OCI-LY1 (cell line): Measurements from ENCODE around the gene RALGAPB.

Experiments used
- H2AFZ ChIP-seq: fragments of 200-600 bp; sonication (generic), shearing (Covaris generic); 2 replicates; pipeline ENCODE4 v1.6.0; 2014; ENCODE audit warnings: antibody characterized with exemption, mild to moderate bottlenecking, low read length
- H3F3A ChIP-seq: fragments of 200-600 bp; sonication (generic), shearing (Covaris generic); 2 replicates; pipeline ENCODE4 v1.6.0; 2014; ENCODE audit warnings: mild to moderate bottlenecking, antibody characterized with exemption, low read length, moderate library complexity; ENCODE audit not compliant: insufficient read depth
- H3K27ac ChIP-seq: fragments of 200-600 bp; sonication (generic); 2 replicates; pipeline ENCODE4 v1.5.1; 2014; ENCODE audit warnings: low read length, mixed run types, mild to moderate bottlenecking, low read depth; ENCODE audit not compliant: poor library complexity, severe bottlenecking
- H3K27me3 ChIP-seq: fragments of 200-600 bp; sonication (generic); 2 replicates; pipeline ENCODE4 v1.6.0; 2014; ENCODE audit warnings: antibody characterized with exemption, mild to moderate bottlenecking, low read length, moderate library complexity; ENCODE audit not compliant: insufficient read depth
- H3K36me3 ChIP-seq: fragments of 200-600 bp; sonication (generic); 2 replicates; pipeline ENCODE4 v1.6.1; 2014; ENCODE audit warnings: mild to moderate bottlenecking, antibody characterized with exemption, low read length, moderate library complexity, mixed read lengths; ENCODE audit not compliant: insufficient read depth
- H3K4me1 ChIP-seq: fragments of 200-600 bp; sonication (generic); 2 replicates; pipeline ENCODE4 v1.5.1; 2014; ENCODE audit warnings: mild to moderate bottlenecking, low read length, moderate library complexity; ENCODE audit not compliant: insufficient read depth, severe bottlenecking
- H3K4me2 ChIP-seq: fragments of 200-600 bp; sonication (generic), shearing (Covaris generic); 2 replicates; pipeline ENCODE4 v1.6.1; 2014; ENCODE audit warnings: low read length
- H3K4me3 ChIP-seq: fragments of 200-600 bp; sonication (generic); 2 replicates; pipeline ENCODE4 v1.5.1; 2014; ENCODE audit warnings: low read length, low read depth, mild to moderate bottlenecking, mixed read lengths; ENCODE audit not compliant: poor library complexity, severe bottlenecking
- H3K79me2 ChIP-seq: fragments of 200-600 bp; shearing (Covaris generic); 2 replicates; pipeline ENCODE4 v1.6.1; 2016; ENCODE audit warnings: mixed run types, low read length, mixed read lengths; ENCODE audit not compliant: insufficient read depth
- H3K9ac ChIP-seq: fragments of 200-600 bp; sonication (generic), shearing (Covaris generic); 2 replicates; pipeline ENCODE4 v1.6.1; 2014; ENCODE audit warnings: mild to moderate bottlenecking, low read length, mixed read lengths
- H3K9me2 ChIP-seq: fragments of 200-600 bp; sonication (generic), shearing (Covaris generic); 2 replicates; pipeline ENCODE4 v1.6.1; 2014; ENCODE audit warnings: low read depth, mild to moderate bottlenecking, low read length, mixed read lengths
- H3K9me3 ChIP-seq: fragments of 200-600 bp; shearing (Covaris generic); 2 replicates; pipeline ENCODE4 v1.6.1; 2014; ENCODE audit warnings: low read length, mixed read lengths
- H4K20me1 ChIP-seq: fragments of 200-600 bp; sonication (generic), shearing (Covaris generic); 2 replicates; pipeline ENCODE4 v1.6.0; 2016; ENCODE audit warnings: mild to moderate bottlenecking, low read length; ENCODE audit not compliant: insufficient read depth
- EZH2 ChIP-seq: fragments of 200-600 bp; sonication (generic), shearing (Covaris generic); IDR thresholded peaks from 2 replicates; pipeline ENCODE4 v1.8.0; 2017; ENCODE audit warnings: borderline replicate concordance, mixed run types, mild to moderate bottlenecking, antibody characterized with exemption, low read length, moderate library complexity, mixed read lengths
- TF ChIP-seq, protein P1 (sequence below): fragments of 200-600 bp; sonication (generic), shearing (Covaris generic); IDR thresholded peaks from 2 replicates; pipeline ENCODE4 v1.5.1; 2017; ENCODE audit warnings: mild to moderate bottlenecking, antibody characterized with exemption, low read length, moderate library complexity, mixed read lengths

RALGAPB gene

GRCh38 chr20:38543014-38543906 is 70.6 kb downstream of the RALGAPB start:
- Histone ChIP-seq H3K9me3 (no peaks in the 10 kb centered on the region), H3K36me3 (peaks cover 87% of the 10 kb centered on the region), H4K20me1 (no peaks in the 10 kb centered on the region), H3K9ac (no peak overlapping the region), H3K79me2 (no peaks in the 10 kb centered on the region), H3F3A (no peaks in the 10 kb centered on the region), H3K4me3 (no peak overlapping the region), H3K4me1 (no peaks in the 10 kb centered on the region), H3K4me2 (no peak overlapping the region), H3K9me2 (no peaks in the 10 kb centered on the region), H3K27ac (no peak overlapping the region), H3K27me3 (no peaks in the 10 kb centered on the region), H2AFZ (no peak overlapping the region)
- TF ChIP-seq EZH2, result no peak
- TF ChIP-seq, protein P1, sequence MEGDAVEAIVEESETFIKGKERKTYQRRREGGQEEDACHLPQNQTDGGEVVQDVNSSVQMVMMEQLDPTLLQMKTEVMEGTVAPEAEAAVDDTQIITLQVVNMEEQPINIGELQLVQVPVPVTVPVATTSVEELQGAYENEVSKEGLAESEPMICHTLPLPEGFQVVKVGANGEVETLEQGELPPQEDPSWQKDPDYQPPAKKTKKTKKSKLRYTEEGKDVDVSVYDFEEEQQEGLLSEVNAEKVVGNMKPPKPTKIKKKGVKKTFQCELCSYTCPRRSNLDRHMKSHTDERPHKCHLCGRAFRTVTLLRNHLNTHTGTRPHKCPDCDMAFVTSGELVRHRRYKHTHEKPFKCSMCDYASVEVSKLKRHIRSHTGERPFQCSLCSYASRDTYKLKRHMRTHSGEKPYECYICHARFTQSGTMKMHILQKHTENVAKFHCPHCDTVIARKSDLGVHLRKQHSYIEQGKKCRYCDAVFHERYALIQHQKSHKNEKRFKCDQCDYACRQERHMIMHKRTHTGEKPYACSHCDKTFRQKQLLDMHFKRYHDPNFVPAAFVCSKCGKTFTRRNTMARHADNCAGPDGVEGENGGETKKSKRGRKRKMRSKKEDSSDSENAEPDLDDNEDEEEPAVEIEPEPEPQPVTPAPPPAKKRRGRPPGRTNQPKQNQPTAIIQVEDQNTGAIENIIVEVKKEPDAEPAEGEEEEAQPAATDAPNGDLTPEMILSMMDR, result no peak

DNA sequence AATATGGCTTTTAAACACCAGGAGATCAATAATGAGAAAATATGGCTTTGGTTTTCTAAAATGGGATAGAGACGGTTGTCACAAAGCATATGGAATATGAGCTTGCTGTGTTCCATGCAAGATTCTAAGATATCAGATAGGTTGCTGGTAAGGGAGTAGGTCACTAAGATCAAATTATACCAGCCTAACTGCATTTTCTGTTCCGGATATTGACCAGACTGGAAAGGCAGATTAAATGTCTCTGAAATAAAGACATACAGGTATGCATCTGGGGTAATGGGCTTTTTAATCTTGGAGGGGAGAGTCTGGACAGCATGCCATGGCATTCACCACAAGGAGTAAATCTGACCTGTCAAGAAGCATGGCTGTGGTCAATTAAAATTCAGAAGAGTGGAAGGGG is 73.1 kb downstream of the RALGAPB start:
- H3K79me2 ChIP-seq, result no peaks in the 10 kb centered on the region
- no peak overlapping the region for H2AFZ ChIP-seq
- H3K9ac ChIP-seq, result no peak overlapping the region
- H3K9me2 ChIP-seq, result no peaks in the 10 kb centered on the region
- no peak for TF ChIP-seq EZH2
- TF ChIP-seq, protein P1, result no peak
- no peaks in the 10 kb centered on the region for H3K4me1 ChIP-seq
- H3K4me3 ChIP-seq, result no peak overlapping the region
- peaks cover 83% of the 10 kb centered on the region for H3K36me3 ChIP-seq
- no peak overlapping the region for H3K4me2 ChIP-seq
- no peaks in the 10 kb centered on the region for H4K20me1 ChIP-seq
- no peaks in the 10 kb centered on the region for H3K9me3 ChIP-seq
- no peaks in the 10 kb centered on the region for H3K27me3 ChIP-seq
- no peaks in the 10 kb centered on the region for H3F3A ChIP-seq
- no peak overlapping the region for H3K27ac ChIP-seq

DNA sequence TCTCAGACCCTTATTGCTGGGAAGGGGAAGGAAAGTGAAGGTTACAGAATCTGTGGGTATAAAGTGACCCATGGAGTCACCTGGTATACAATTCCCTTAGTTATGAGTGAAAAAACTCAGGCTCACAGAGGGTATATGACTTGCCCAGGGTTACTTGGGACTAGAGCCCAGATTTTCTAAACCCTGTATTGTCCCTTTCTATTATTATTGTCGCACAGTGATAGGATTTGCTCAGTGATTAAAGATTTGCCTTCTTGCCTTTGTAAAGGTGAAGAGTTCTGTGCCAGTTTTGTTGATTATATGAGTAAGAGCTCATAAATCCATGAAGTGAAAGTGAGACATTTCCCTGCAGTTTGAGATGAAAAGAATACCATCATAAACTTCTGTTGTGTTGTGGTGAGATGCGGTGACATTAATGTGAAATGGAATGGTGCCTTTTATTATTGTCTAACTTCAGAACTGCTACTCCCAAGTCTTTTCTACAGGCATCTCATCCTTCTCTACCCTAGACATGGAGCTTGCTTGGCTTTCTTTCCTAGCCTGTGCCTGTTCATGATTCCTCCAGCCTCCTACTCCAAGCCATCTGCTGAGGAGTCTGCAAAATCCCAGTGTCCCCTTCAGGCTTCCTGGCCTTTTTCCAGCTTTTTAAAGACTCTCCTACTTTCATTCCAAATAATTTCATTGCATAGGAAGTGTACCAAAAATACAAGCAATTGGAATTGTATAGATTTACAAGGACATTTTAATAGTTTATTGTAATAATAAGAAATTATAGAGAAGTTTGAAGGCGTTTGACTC is 74.8 kb downstream of the RALGAPB start:
- Histone ChIP-seq H3K27ac (no peak overlapping the region), H3K79me2 (no peaks in the 10 kb centered on the region)

More for the DNA sequence above, 74.8 kb downstream of the RALGAPB start:
- peaks cover 84% of the 10 kb centered on the region for H3K36me3 ChIP-seq
- no peak overlapping the region for H3K4me2 ChIP-seq
- H3K4me3 ChIP-seq, result no peak overlapping the region
- no peaks in the 10 kb centered on the region for H3K27me3 ChIP-seq
- H2AFZ ChIP-seq, result no peak overlapping the region
- H3K9me3 ChIP-seq, result no peaks in the 10 kb centered on the region
- H4K20me1 ChIP-seq, result no peaks in the 10 kb centered on the region
- no peaks in the 10 kb centered on the region for H3F3A ChIP-seq
- TF ChIP-seq, protein P1, result no peak
- TF ChIP-seq EZH2, result no peak
- H3K4me1 ChIP-seq, result no peaks in the 10 kb centered on the region
- no peaks in the 10 kb centered on the region for H3K9me2 ChIP-seq
- no peak overlapping the region for H3K9ac ChIP-seq
